GM23338 (cell line): ENCODE measurements around the gene RORB. TPM values are rescaled to one million over a fixed set of nuclear protein-coding genes. Genes with fewer than 3 reads are reported as not detected.

ENCODE experiments used
- ATAC-seq: fragments of 200-7000 bp; cut with Tn5 transposase; 3 replicates; pipeline ENCODE4 v1.9.1; 2020
- DNase-seq: peaks from one replicate; pipeline ENCODE4 v3.0.0-alpha.2; 2015; ENCODE audit warnings: low spot score
- H2AFZ ChIP-seq: fragments of 200-600 bp; sonication (generic); 2 replicates; pipeline ENCODE4 v1.8.0; 2016; ENCODE audit warnings: antibody characterized with exemption, mild to moderate bottlenecking, moderate library complexity
- H3F3A ChIP-seq: fragments of 200-600 bp; sonication (generic); replicated peaks from 2 replicates; pipeline ENCODE4 v1.8.0; 2017; ENCODE audit warnings: antibody characterized with exemption, mixed run types, low read depth
- H3K27ac ChIP-seq: fragments of 200-600 bp; sonication (generic); 2 replicates; pipeline ENCODE4 v1.6.1; 2016; ENCODE audit warnings: low read depth
- H3K27me3 ChIP-seq: fragments of 200-600 bp; sonication (generic); 2 replicates; pipeline ENCODE4 v1.8.0; 2016; ENCODE audit warnings: mild to moderate bottlenecking, mixed run types, moderate library complexity; ENCODE audit not compliant: insufficient read depth
- H3K36me3 ChIP-seq: fragments of 200-600 bp; sonication (generic); 2 replicates; pipeline ENCODE4 v1.8.0; 2016; ENCODE audit warnings: mild to moderate bottlenecking; ENCODE audit not compliant: insufficient read depth
- H3K4me1 ChIP-seq: fragments of 200-600 bp; sonication (generic); 2 replicates; pipeline ENCODE4 v1.8.0; 2016; ENCODE audit warnings: mild to moderate bottlenecking, moderate library complexity; ENCODE audit not compliant: insufficient read depth
- H3K4me2 ChIP-seq: fragments of 200-600 bp; sonication (generic); 2 replicates; pipeline ENCODE4 v1.7.1; 2017; ENCODE audit warnings: mixed run types
- H3K4me3 ChIP-seq: fragments of 200-600 bp; sonication (generic); 2 replicates; pipeline ENCODE4 v1.6.1; 2016; ENCODE audit warnings: mixed run types
- H3K79me2 ChIP-seq: fragments of 200-600 bp; sonication (generic); replicated peaks from 2 replicates; pipeline ENCODE4 v1.8.0; 2017; ENCODE audit warnings: mild to moderate bottlenecking; ENCODE audit not compliant: insufficient read depth
- H3K9me2 ChIP-seq: fragments of 200-600 bp; sonication (generic); 2 replicates; pipeline ENCODE4 v1.8.0; 2017; ENCODE audit not compliant: insufficient read depth
- H4K20me1 ChIP-seq: fragments of 200-600 bp; sonication (generic); replicated peaks from 2 replicates; pipeline ENCODE4 v1.8.0; 2017; ENCODE audit warnings: mild to moderate bottlenecking; ENCODE audit not compliant: insufficient read depth
- H3K27ac Mint-ChIP-seq: 2 replicates; pipeline ENCODE4 v1.8.0; 2020; ENCODE audit warnings: inconsistent platforms, mild to moderate bottlenecking, moderate library complexity, mixed read lengths
- H3K27me3 Mint-ChIP-seq: 3 replicates; pipeline ENCODE4 v1.8.0; 2022; ENCODE audit warnings: low read depth, mild to moderate bottlenecking, moderate library complexity, mixed read lengths, inconsistent platforms; ENCODE audit not compliant: insufficient read depth, poor library complexity
- H3K36me3 Mint-ChIP-seq: 3 replicates; pipeline ENCODE4 v1.8.0; 2021; ENCODE audit warnings: low read depth, mild to moderate bottlenecking, inconsistent platforms, moderate library complexity, mixed read lengths
- H3K4me1 Mint-ChIP-seq: 3 replicates; pipeline ENCODE4 v1.8.0; 2020; ENCODE audit warnings: mild to moderate bottlenecking, inconsistent platforms, mixed read lengths
- H3K4me3 Mint-ChIP-seq: 3 replicates; pipeline ENCODE4 v1.8.0; 2021; ENCODE audit warnings: moderate library complexity, mild to moderate bottlenecking, inconsistent platforms, mixed read lengths
- H3K9me3 Mint-ChIP-seq: 3 replicates; pipeline ENCODE4 v1.8.0; 2020; ENCODE audit warnings: moderate library complexity, mild to moderate bottlenecking, inconsistent platforms, mixed read lengths
- CREB1 ChIP-seq: fragments of 250-450 bp; sonication (Bioruptor Pico); IDR thresholded peaks from 2 replicates; pipeline ENCODE4 v1.5.0; 2020; ENCODE audit warnings: low read depth, mild to moderate bottlenecking, moderate library complexity
- CTCF ChIP-seq, 2 experiments: fragments of 200-600 bp in 1 of 2; sonication (generic) in 1 of 2; conservative IDR thresholded peaks; 2 replicates each; pipeline versions ENCODE4 v1.5.1 to v1.6.1; 2016 to 2017; ENCODE audit warnings: antibody characterized with exemption in 2 of 2, low read depth in 2 of 2, mild to moderate bottlenecking in 2 of 2, moderate library complexity in 1 of 2
- EZH2phosphoT487 ChIP-seq: fragments of 200-600 bp; sonication (generic); IDR thresholded peaks from one replicate; pipeline ENCODE4 v1.8.1; 2018; ENCODE audit warnings: antibody characterized with exemption; ENCODE audit not compliant: unreplicated experiment
- JUNB ChIP-seq: IDR thresholded peaks from one replicate; pipeline ENCODE4 v1.6.1; 2016; ENCODE audit warnings: antibody characterized with exemption; ENCODE audit not compliant: unreplicated experiment
- NANOG ChIP-seq: IDR thresholded peaks from 2 replicates; pipeline ENCODE4 v1.6.1; 2016; ENCODE audit warnings: antibody characterized with exemption, borderline replicate concordance
- POLR2AphosphoS5 ChIP-seq: IDR thresholded peaks from 2 replicates; pipeline ENCODE4 v1.6.1; 2016; ENCODE audit warnings: antibody characterized with exemption, low read depth
- REST ChIP-seq: IDR thresholded peaks from one replicate; pipeline ENCODE4 v1.6.1; 2018; ENCODE audit warnings: antibody characterized with exemption; ENCODE audit not compliant: unreplicated experiment
- STAT1 ChIP-seq: IDR thresholded peaks from one replicate; pipeline ENCODE4 v1.6.1; 2016; ENCODE audit warnings: antibody characterized with exemption; ENCODE audit not compliant: unreplicated experiment
- ZNF331 ChIP-seq: fragments of 250-450 bp; sonication (Bioruptor Pico); IDR thresholded peaks from 2 replicates; pipeline ENCODE4 v1.5.0; 2020; ENCODE audit warnings: low read depth, mild to moderate bottlenecking, moderate library complexity
- ZNF462 ChIP-seq: fragments of 250-450 bp; sonication (Bioruptor Pico); IDR thresholded peaks from 2 replicates; pipeline ENCODE4 v1.5.0; 2020; ENCODE audit warnings: mild to moderate bottlenecking, moderate library complexity
- polyA plus RNA-seq: library from polyadenylated mRNA; unstranded; fragments of >200 nt; fragmentation: Nextera tagmentation; extraction: Ambion mirVana; gene quantifications from 2 replicates; pipeline ENCODE4 v1.2.1, GENCODE V29; 2016
- total RNA-seq: library from RNA; depleted of rRNA; stranded (reverse); fragments of >200 nt; shearing (Covaris generic); gene quantifications from 2 replicates; pipeline ENCODE4 v1.2.3, GENCODE V29; 2014

RORB gene
- total and polyA plus RNA-seq, 2 experiments from 2014 or later, result 1.2 to 4.5 TPM

GRCh38 chr9:74643303-74643923 is 146.3 kb downstream of the RORB start:
- no peak overlapping the region for H3K4me2 ChIP-seq
- H2AFZ ChIP-seq, result peak overlapping the region; percentile 89
- no peaks in the 10 kb centered on the region for H3F3A ChIP-seq
- Mint-ChIP-seq H3K4me1 (peaks cover 8% of the 10 kb centered on the region; the same call in 1 of the 3 replicates), H3K27me3 (no peaks in the 10 kb centered on the region), H3K4me3 (no peak overlapping the region), H3K27ac (peak overlapping the region; percentile 37; the same call in 1 of the 2 replicates), H3K9me3 (no peaks in the 10 kb centered on the region), H3K36me3 (no peaks in the 10 kb centered on the region)
- H3K27ac ChIP-seq, result no peak overlapping the region
- H3K36me3 ChIP-seq, result no peaks in the 10 kb centered on the region
- ATAC-seq (no peak), DNase-seq (no peak)
- H3K4me3 ChIP-seq, result no peak overlapping the region
- peaks cover 7% of the 10 kb centered on the region; the same call in 1 of the 2 replicates for H3K4me1 ChIP-seq
- no peaks in the 10 kb centered on the region for H3K79me2 ChIP-seq
- TF ChIP-seq POLR2AphosphoS5, result no peak
- no peak for TF ChIP-seq REST
- TF ChIP-seq CTCF (conservative IDR thresholded peaks at IDR 0.05; ENCODE audit: low read depth in 2 of 2), result no peak
- no peak for TF ChIP-seq NANOG
- no peak for TF ChIP-seq JUNB
- H3K27me3 ChIP-seq, result no peaks in the 10 kb centered on the region
- no peaks in the 10 kb centered on the region for H4K20me1 ChIP-seq
- H3K9me2 ChIP-seq, result no peaks in the 10 kb centered on the region

- Histone ChIP-seq H3F3A (no peaks in the 10 kb centered on the region), H3K27me3 (no peaks in the 10 kb centered on the region), H3K79me2 (no peaks in the 10 kb centered on the region), H3K27ac (no peak overlapping the region), H3K4me1 (peaks cover 7% of the 10 kb centered on the region; the same call in 1 of the 2 replicates), H2AFZ (no peak overlapping the region), H3K9me2 (no peaks in the 10 kb centered on the region), H4K20me1 (no peaks in the 10 kb centered on the region), H3K4me3 (no peak overlapping the region), H3K4me2 (no peak overlapping the region), H3K36me3 (no peaks in the 10 kb centered on the region)
- Mint-ChIP-seq H3K27ac (no peak overlapping the region), H3K9me3 (no peaks in the 10 kb centered on the region), H3K36me3 (no peaks in the 10 kb centered on the region), H3K27me3 (no peaks in the 10 kb centered on the region), H3K4me1 (peaks cover 8% of the 10 kb centered on the region; the same call in 1 of the 3 replicates), H3K4me3 (no peak overlapping the region)
- ATAC-seq (no peak), DNase-seq (no peak)
- no peak for TF ChIP-seq EZH2phosphoT487
- TF ChIP-seq POLR2AphosphoS5, result no peak
- TF ChIP-seq STAT1, result no peak
- TF ChIP-seq CREB1 (CRISPR knock-in tag), result no peak
- no peak for TF ChIP-seq ZNF462 (CRISPR knock-in tag)
- TF ChIP-seq ZNF331 (CRISPR knock-in tag), result no peak
These were observed 146.9 kb downstream of the RORB start for GRCh38 chr9:74644023-74644422.
